Effector memory CD4-positive, alpha-beta T cell (primary cell): ENCODE data around the gene KIF26B.

Experiments
- DNase-seq, 3 donors: peaks; one replicate each; pipeline ENCODE4 v3.0.0-alpha.2; 2020
- H3K27ac ChIP-seq: 2 replicates; pipeline ENCODE4 v1.7.0; 2013; ENCODE audit warnings: mild to moderate bottlenecking, low read length, moderate library complexity; ENCODE audit not compliant: insufficient read depth, poor library complexity, severe bottlenecking
- H3K27me3 ChIP-seq: replicated peaks from 2 replicates; pipeline ENCODE4 v1.7.0; 2013; ENCODE audit warnings: mild to moderate bottlenecking, low read length; ENCODE audit not compliant: insufficient read depth, control insufficient read depth, poor library complexity, severe bottlenecking
- H3K36me3 ChIP-seq: 2 replicates; pipeline ENCODE4 v1.7.0; 2013; ENCODE audit warnings: mild to moderate bottlenecking, low read length, moderate library complexity; ENCODE audit not compliant: control insufficient read depth, insufficient read depth
- H3K4me1 ChIP-seq: 2 replicates; pipeline ENCODE4 v1.7.0; 2013; ENCODE audit warnings: low read length, mild to moderate bottlenecking; ENCODE audit not compliant: control insufficient read depth, insufficient read depth, poor library complexity, severe bottlenecking
- H3K4me3 ChIP-seq: 2 replicates; pipeline ENCODE4 v1.7.0; 2013; ENCODE audit warnings: low read length, low read depth, mild to moderate bottlenecking; ENCODE audit not compliant: insufficient read depth, poor library complexity, severe bottlenecking
- H3K9me3 ChIP-seq: 2 replicates; pipeline ENCODE4 v1.7.0; 2013; ENCODE audit warnings: mild to moderate bottlenecking, low read length, moderate library complexity; ENCODE audit not compliant: control insufficient read depth

Gene KIF26B

DNA sequence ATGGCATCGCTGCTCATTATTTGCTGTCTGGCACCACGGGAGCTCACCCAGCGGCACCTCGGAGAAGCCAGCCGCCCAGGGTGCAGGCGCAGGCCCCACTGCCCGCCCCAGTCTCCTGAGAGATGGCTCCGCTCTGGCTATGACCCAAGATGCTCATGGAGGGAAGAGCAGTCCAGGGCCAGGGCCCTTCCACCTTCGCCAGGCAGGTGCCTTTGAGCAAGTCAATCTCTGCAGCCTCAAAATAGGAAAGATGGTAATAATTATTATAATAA lies 437.3 kb downstream of the KIF26B start:
- Histone ChIP-seq H3K27me3 (no peaks in the 10 kb centered on the region), H3K4me3 (no peak overlapping the region), H3K4me1 (no peaks in the 10 kb centered on the region), H3K27ac (no peak overlapping the region), H3K9me3 (no peaks in the 10 kb centered on the region), H3K36me3 (no peaks in the 10 kb centered on the region)
- DNase-seq = no peak

GRCh38 chr1:245598524-245599305 lies 443.9 kb downstream of the KIF26B start:
- Histone ChIP-seq H3K27me3 (no peaks in the 10 kb centered on the region), H3K27ac (no peak overlapping the region), H3K9me3 (no peaks in the 10 kb centered on the region), H3K36me3 (no peaks in the 10 kb centered on the region), H3K4me3 (no peak overlapping the region), H3K4me1 (no peaks in the 10 kb centered on the region)
- DNase-seq = no peak

DNA sequence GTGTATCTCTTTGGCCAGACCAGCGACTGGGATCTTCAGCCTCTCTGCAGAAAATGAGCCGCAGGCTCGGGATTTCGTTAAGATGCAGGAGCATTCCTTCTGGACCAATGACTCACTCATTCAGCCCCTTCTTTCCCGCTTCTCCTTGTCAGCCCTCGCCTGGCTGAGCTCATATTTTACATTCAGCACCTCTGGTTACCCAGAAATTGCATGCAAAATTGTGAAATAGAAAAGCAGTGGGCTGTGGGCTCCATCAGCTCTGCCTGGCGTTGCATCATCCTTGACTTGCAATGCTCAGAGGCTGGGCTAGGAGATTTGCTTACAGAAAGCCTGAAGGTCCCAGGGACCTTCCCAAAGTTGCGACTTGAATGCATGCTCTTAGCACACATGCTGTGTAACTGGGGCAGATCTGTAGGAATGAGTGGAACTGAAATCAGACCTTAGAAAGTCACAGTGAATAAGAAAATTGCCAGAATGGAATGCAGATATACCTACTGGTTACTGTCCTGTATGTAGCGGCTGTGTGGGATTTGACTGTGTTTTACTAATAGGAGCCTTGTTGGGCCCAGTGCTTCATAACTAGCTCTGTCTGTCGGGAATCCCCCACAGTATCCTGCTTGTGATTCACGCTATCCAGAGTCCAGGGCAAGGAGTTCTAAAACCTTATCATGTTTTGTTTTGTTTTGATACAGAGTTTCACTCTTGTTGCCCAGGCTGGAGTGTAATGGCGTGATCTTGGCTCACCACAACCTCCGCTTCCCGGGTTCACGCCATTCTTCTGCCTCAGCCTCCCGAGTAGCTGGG lies 444.8 kb downstream of the KIF26B start:
- Histone ChIP-seq H3K4me1 (no peaks in the 10 kb centered on the region), H3K27me3 (no peaks in the 10 kb centered on the region), H3K27ac (no peak overlapping the region), H3K9me3 (no peaks in the 10 kb centered on the region), H3K4me3 (no peak overlapping the region), H3K36me3 (no peaks in the 10 kb centered on the region)
- no peak for DNase-seq

DNA sequence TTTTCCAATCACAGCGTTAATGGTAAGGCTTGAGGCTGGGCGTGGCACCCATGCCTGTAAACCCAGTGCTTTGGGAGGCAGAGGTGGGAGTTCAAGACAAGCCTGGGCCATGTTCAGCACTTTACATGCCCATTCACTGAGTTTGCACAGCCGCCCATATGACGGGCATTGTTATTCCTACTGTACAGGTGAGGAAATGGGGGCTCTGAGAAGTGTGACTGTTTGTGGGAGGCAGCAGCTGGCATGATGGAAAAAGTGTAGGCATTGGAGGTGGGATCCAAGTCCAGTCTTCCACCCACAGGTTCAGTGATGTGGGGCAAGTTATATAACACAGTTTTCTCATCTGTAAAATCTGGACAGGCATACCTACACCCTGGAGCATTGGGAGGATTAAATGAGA lies 445.9 kb downstream of the KIF26B start:
- H3K4me1 ChIP-seq = no peaks in the 10 kb centered on the region
- no peak overlapping the region for H3K27ac ChIP-seq
- H3K9me3 ChIP-seq = no peaks in the 10 kb centered on the region
- no peak for DNase-seq
- H3K36me3 ChIP-seq = no peaks in the 10 kb centered on the region
- no peak overlapping the region for H3K4me3 ChIP-seq
- no peaks in the 10 kb centered on the region for H3K27me3 ChIP-seq

GRCh38 chr1:245603311-245603865 lies 448.6 kb downstream of the KIF26B start:
- H3K27me3 ChIP-seq = no peaks in the 10 kb centered on the region
- H3K9me3 ChIP-seq = no peaks in the 10 kb centered on the region
- no peak overlapping the region for H3K4me3 ChIP-seq
- no peak for DNase-seq
- H3K27ac ChIP-seq = no peak overlapping the region
- H3K36me3 ChIP-seq = no peaks in the 10 kb centered on the region
- H3K4me1 ChIP-seq = no peaks in the 10 kb centered on the region

GRCh38 chr1:245604979-245605378 lies 450.2 kb downstream of the KIF26B start:
- no peaks in the 10 kb centered on the region for H3K27me3 ChIP-seq
- no peaks in the 10 kb centered on the region for H3K36me3 ChIP-seq
- no peak overlapping the region for H3K27ac ChIP-seq
- no peaks in the 10 kb centered on the region for H3K9me3 ChIP-seq
- no peak overlapping the region for H3K4me3 ChIP-seq
- no peaks in the 10 kb centered on the region for H3K4me1 ChIP-seq
- DNase-seq = no peak

DNA sequence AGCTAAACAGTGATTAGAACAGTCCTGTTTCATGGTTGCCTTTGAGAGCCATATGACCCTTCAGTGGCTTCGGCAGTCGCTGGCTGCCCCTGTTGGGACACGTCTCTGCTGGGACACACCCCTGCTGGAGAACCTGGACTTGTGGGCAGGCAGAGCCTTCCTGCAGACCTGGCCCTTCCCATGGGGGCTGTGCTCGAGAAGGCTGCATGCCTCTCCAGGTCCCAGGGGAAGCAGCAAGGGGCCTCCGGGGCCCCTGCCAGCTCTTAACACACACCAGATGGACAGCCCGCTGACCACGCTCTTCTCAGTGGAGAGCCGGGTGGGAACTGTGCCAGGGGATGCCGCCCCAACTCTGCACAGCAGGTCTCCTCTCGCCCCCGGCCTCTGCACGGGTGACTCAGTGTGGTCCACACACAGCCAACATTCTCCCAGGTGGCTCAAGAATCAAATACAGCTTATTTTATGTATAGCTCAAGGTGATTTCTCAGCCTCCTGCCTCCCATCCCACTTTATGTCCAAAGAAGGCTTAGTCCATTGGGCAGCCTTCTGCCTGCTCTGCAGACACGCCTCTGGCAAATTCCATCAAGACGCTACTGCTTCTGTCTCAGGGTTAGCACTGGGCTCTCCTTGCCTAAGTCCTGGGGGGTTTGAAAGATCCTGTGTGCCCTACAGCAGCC lies 450.8 kb downstream of the KIF26B start:
- Histone ChIP-seq H3K4me3 (no peak overlapping the region), H3K4me1 (no peaks in the 10 kb centered on the region), H3K9me3 (no peaks in the 10 kb centered on the region), H3K27me3 (no peaks in the 10 kb centered on the region), H3K36me3 (no peaks in the 10 kb centered on the region), H3K27ac (no peak overlapping the region)
- no peak for DNase-seq

GRCh38 chr1:245606157-245606725 lies 451.5 kb downstream of the KIF26B start:
- no peak overlapping the region for H3K4me3 ChIP-seq

GRCh38 chr1:245608271-245608670 lies 453.5 kb downstream of the KIF26B start:
- Histone ChIP-seq H3K9me3 (no peaks in the 10 kb centered on the region), H3K4me3 (no peak overlapping the region), H3K36me3 (no peaks in the 10 kb centered on the region), H3K27ac (no peak overlapping the region), H3K27me3 (no peaks in the 10 kb centered on the region), H3K4me1 (no peaks in the 10 kb centered on the region)
- no peak for DNase-seq

More at GRCh38 chr1:245606157-245606725, 451.5 kb downstream of the KIF26B start:
- Histone ChIP-seq H3K27ac (no peak overlapping the region), H3K9me3 (no peaks in the 10 kb centered on the region), H3K4me1 (no peaks in the 10 kb centered on the region), H3K36me3 (no peaks in the 10 kb centered on the region), H3K27me3 (no peaks in the 10 kb centered on the region)
- no peak for DNase-seq
